Measurements from ENCODE around the gene MBD3.

The MBD3 gene

DNA sequence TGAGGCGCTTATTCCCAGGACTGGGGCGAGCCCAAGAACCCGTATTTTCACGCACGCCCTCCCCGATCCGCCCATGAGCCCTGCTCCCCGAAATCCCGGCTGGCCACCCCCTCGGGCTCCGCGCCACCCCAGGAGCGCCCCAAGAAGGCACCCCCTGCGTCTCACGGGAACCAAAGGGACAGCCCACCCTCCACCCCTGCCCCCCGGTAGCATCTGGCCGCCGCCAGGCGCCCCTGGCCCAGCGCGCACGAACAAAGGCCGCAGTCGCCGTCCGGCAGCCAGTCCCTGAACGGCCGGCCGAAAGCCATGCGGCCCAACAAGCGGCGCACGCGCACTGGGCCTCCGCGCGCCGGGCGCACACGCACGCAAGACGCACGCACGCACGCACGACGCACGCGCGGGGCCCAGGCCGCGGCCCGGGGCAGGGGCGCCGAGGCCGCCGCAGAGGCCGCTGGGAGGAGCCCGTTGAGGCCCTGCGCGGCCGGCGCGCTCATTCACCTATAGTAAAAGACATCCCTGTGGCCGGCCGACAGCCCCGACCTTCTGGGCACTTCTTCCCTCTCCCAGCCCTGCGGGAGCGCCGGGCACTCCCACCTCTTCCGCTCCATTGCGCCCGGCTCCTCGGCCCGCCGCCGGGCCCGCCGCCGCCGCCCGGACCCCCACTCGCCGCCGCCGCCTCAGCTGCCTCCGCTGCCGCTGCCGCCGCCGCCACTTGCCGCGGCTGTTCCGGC, 476 bp downstream of the MBD3 start:
- DNase-seq = peak; percentile 86

DNA sequence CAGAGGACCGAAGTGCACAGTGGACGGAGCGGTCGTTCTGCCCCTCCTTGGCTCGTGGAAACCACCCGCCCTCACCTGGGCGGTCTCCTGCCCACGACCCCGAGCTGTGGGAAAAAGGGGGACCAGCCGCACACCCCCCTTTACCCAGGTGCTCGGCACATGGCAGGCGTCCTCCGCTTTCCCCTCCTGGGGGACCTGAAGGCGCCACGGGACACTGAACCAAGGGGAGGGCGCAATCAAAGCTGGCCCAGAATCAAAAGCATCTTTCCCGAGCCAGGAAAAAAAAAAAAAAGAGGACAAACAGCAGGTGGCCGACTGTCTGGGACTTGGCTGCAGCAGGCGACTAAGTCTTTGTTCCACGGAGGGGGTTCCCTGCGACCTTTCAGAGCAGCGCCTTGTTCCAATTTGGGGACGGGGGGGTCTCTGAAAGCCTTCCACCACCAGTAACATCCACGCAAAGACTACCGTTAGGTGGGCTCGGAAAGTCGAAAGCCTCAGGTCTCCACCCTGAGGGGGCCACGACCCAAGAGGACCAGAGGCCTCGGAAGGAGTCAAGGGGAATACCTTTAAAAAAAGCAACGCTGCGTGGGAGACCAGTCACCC, 1.1 kb downstream of the MBD3 start:
- DNase-seq = no peak

DNA sequence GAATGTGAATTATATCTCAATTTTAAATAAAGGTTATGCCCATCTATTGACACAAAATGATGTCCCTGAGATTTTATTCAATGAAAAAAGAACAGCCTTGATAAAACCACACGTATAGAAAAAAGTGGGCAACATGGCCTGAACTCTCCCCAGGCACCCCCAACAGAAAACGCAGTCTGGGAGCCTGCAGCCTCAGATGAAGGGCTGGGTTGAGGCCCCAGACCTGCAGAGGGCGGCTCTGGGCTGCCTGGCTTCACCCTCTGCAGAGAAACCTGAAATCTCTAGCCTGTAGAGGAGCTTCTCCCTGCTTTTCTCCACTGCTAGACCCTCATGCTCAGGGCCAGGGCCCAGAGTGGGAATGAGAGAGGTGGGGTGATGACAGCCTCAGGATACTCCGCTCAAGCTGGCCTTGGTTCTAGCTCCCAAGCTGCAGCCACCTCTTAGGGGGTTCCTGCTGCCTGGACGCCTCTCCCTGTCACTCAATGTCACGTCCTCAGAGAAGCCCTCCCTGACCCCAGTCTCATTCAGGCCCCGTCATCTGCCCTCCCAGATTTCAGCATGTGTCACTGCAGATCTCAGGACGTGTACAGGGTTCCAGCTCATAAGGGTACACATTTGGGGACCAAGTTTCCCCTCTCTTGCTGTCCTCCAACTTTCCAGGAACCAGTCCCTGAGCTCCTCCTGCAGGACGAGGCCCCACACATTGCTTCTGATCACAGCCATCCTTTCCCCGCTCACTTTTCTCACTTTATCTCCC, 1.8 kb downstream of the MBD3 start:
- no peak for DNase-seq

DNA sequence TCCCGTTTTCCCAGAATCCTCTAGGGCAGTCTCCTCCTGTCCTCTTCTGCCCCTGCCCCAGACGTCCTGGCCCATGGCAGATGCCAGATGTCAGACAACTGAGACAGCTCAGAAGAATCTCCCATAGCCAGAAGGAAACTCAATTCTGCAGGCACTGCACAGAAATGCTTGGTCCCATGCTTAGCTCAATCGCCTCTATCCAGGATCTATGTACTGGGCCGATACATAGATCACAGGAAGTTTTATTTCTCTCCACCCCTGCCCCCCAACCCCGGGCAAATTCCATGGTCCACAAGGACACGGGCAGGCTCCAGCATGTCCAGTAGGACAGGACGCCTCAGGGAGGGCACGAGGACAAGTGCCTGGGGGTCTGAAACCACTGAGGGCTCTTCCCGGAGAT, 4.8 kb downstream of the MBD3 start:
- DNase-seq = no peak

DNA sequence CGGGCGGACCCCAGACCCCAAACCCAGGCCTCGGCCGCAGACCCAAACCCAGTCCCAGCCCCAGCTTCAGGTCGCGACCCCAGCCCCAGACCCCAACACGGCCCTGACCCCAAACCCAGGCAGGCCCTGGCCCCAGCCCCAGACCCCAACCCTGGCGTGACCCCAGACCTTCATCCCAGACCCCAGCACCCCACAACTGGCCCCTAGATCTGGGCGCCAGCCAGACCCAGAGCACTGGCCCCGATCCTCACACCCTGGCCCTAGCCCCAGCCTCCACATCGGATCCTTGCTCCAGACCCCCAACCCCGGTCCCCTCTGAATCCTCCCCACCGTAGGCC, 7.5 kb downstream of the MBD3 start:
- no peak for DNase-seq

DNA sequence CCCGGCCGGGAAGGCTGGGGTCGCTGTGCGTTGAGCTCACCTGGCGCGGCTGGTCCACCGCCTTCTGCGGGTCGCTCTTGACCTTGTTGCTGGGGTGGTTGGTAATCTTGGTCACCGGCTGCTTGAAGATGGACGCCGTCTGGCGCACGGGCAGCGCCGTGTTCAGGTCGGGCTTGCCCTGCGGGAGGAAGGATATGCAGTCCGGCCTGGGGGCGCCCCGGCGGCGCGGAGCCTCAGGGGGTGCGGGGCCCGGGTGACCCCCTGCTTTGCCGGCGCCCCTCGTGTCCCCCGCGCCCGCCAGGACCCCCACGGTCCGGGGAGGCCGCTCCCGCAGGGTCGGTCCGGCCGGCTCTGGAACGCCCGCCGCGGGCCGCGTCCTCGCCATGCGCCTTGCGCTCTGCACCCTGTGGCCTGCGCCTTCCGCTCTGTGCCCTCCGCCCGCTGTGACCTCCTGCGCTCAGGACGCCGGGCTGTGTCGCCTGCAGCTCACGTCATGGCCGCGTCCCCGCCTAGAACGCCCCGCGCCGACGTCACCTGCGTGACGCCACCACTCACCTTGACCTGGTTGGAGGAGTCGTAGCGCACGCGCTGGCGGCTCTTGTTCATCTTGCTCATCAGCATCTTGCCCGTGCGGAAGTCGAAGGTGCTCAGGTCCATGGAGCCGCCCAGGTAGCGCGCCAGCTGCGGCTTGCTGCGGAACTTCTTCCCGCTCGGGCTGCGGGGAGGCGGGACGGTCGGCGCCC, 8.0 kb downstream of the MBD3 start:
- DNase-seq = no peak

DNA sequence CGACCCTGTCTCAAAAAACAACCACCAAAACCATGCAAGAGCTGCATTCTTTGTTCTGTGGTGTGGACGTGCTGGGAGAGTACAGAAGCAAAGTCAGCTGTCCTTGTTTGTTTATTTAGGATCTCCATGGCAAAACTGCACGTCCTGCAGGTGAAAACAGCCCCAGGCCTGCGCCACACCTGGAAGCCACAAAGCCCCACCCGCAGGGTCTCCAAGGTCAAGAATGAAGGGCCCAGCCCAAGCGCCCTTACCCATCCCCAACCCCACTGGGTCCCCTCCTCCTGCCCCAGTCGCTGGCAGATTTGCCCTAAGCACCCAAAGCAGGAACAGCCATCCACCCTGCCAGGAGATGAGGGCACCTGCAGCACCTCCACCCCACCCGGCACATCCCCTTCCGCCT, 10.5 kb downstream of the MBD3 start:
- DNase-seq = no peak

DNA sequence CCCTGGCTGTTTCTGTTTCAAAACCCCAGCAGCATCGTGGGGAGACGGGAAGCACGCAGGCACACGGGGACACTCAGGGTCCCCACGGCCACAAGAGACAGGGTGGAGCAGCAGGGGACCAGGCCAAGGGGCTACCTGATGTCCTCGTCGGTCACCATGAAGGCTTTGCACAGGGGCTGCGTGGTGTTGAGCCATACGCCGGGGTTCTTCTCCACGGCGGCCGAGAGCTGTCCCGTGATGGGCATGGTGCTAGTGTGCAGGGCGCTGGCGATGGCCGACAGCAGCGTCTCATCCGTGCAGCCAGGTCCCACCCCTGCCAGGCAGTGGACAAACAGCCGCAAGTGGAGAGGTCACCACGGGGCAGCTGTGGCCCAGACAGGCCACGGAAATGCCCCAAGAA, 11.7 kb downstream of the MBD3 start:
- no peak for DNase-seq

DNA sequence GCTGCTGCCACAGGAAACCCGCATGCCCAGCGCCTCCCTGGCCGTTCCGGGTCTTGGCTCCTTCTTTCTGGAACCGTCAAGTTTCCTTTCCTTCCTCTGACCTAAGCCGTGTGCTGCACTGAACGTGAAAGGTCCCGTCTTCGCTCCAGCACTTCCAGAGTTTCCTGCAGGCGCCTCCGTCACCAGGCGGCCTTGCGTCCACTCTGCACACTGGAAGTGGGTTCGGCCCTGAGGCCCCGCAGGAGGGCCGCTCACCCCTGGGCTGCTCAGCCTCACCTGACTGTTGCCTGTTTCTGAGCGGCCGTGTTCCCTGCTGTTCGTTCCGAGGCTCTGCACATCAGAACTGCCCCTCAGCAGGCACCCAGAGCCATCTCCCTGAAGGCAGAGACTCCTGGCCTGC, 12.3 kb downstream of the MBD3 start:
- DNase-seq = no peak

DNA sequence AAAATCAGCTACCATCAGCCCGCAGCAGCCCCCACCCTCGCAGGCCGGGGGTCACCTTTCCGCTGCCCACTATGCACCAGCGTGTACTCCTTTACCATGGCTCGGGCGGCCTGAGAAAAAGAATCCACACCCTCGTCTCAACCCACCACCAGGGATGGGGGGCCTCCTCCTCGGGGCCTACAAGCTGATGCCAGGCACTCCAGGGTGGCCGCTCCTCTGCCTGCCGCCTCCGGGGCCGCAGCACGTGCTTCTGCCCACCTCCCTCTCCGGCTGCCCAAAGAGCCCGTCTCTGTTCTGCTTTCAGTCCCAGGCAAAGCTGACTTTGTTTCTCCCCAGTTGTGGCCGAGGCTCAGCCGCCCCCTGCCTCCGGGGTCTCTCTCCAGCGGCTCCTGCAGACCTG, 13.4 kb downstream of the MBD3 start:
- DNase-seq = no peak

DNA sequence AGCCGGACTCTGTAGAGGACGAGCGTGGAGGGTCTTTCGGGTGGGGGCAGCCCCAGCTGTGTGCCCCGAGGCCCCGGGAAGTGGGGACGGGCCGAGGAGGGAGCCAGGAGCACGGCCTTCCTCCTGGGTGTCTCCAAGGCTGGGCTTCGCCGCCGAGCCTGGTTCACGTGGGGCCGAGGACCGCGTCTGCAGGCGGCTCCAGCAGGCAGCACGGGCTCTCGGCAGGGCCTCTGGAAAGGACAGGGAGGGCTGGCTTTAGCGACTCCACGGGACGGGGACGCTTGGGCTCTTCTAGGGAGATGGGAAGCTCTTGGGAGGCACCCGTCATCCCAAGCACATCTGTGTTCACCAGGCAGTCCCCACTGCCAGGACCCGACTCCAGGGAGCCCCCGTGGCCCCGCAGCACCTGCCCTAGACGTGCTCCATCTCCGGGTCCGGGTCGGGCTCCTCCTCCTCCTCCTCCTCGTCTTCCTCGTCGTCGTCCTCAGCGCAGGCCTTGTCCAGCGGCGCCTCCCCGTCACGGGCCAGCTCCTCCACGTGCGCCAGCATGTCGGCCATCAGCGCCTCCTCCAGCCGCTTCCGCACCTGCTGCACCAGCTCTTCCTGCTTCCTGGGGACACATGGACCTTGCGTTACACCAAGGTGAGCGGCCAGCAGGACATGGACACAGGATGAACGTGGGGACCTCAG, 14.6 kb downstream of the MBD3 start:
- DNase-seq = no peak

DNA sequence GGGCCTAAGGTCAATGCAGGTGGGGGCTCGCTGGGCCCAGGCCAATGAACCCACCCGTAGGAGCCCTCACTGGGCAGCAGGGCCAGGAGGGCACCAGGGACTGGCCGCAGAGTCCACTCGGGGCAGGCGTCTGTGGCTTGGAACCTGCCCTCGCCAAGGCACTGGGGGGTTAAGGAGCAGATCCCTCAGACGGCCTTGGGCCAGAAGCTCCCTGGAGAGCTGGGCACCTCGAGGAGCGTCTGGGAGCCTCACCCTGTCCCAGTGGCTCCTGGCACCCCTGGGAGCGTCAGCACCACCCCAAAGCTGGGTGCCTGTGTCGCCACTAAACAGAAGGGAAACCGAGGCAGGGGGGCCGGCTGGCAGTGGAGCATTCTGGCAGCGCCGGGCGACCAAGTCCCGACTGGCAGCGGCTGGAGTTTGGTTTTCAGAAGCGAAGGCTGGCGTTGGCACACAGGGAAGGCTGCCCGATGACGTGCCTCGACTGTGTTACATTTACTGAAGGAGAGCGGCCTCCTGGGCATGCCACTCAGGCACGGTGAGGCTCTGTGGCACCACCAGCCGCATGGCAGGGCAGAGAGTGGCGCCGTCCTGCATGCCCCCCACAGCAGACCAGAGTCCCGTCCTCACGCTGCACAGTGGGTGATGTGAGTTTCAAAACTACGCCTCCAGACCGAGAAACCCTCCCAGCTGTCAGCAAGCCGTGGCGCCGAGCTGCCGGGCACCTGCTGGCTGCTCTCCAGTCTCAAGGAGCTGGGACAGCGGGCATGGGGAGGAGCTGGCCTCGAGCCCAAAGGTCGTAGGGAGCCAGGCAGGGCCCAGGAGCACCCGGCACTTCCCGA, 15.4 kb downstream of the MBD3 start:
- no peak for DNase-seq

DNA sequence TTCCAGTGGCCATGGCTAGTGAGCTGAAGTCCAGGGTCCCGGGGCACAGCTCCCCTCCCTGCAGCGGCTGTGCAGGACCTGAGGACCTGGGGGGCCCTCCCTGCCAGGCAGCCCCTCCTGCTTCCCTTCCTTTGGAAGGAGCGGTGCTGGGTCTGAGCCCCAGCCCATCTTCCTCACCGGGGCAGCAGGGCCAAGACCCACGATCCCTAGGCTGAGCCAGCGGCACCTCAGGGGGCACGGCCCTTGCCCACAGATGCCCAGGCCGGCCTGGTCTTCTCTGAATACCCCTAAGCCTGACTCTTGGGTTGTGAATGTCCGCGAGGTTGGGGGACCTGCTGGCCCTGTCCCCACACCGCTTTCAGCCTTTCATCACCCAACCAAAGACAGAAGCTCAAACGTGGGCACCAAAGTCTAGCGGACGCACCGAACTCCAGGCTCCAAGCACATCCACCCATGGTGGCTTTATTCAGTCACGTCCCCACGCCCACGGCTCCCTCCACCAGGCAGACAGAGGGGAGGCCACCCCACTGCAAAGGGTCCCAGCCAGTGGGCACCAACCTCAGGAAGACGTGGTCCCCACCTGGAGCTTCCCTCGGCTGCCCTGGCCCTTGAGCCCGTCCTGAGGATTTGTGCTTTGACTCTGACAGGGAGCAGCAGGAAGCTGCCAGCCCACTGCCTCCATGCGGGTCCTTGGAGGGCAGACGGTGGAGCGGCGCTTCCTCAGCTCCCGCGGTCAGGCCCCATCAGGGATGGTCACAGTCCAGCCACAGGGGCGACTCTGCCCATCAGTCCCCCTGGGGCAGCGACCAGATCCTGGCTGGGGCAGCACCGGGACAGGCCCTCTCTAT, 16.2 kb downstream of the MBD3 start:
- no peak for DNase-seq

DNA sequence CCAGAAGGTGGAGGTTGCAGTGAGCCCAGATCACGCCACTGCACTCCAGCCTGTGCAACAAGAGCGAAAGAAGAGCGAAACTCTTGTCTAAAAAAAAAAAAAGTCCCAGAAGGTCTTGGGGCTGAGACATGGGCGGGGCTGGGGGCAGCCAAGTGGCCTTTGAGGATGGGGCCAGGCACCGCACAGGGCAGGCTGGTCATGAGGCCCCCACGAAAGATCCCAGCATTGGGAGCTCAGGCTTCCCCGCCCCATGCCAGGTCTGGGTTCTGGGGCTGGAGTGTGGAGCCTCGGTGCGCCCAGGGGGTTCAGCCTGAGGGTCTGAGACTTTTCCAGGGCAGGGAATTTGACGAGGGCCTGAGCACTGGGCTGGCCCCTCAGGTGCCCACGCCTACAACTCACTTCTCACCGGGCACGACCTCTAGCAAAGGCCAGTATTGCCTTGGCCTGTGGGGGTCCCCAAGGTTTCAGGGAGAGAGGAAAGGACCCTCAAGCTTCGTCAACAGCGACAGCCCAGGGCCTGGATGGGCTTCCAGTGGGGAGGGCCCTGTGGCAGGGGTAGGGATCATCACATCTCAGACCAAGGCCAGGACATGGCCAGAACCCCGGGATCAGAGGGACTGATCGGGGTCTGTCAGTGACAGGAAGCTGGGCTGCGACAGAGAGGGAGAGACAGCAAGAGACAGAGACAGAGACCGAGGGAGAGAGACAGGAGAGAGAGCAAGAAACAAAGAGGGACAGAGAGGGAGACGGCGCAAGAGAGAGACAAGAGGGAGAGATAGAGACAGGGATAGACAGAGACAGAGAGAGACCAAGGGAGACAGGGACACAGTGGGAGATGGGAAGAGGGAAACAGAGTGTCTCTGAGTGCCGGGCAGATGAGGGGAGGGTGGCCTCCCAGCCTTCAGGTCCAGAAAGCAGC, 17.1 kb downstream of the MBD3 start:
- no peak for DNase-seq

DNA sequence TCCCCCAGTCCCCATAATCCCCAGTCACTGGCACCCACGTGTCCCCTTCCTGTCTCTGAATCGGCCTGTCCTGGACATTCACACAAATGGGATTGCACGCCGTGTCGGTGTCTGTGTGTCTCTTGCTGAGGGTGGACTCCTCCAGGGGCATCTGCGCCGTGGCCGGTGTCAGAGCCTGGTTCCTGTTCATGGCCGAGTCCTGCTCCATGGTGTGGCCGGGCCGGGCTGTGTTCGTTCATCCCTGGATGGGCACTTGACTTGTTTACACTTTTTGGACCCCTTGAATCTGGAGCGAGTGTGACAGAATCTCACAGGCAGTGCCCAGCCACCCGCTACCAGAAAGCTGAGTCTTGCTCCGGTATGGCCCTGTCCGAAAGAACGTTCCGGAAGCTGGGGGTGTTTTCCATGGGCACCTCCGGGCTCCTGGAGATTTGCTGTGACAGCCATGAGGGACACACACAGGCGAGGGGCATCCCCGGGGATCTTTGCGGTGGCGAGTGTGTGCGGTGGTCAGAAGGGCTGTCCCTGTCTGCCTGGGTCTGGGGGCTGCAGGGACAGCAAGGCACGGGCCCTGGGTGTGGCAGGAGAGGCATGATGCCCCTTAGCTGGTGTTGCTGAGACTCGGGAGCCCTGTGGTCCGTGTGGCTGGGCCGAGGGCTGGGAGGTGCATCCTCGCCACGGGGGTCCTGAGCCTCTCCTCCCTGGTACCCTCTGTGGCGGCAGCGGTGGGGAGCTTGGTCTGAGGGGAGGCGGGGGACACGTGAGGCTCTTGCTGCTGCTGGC, 18.1 kb downstream of the MBD3 start:
- DNase-seq = no peak

DNA sequence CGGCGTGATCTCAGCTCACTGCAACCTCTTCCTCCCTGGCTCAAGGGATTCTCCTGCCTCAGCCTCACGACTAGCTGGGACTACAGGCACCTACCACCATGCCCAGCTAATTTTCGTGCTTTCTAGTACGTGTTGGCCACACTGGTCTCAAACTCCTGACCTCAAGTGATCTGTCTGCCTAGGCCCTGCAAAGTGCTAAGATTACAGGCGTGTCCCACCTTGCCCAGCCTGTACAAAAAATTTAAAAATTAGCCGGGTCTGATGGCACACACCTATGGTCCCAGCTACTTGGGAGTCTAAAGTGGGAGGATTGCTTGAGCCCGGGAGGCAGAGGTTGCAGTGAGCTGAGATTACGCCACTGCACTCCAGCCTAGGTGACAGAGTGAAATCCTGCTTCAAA, 19.9 kb downstream of the MBD3 start:
- no peak for DNase-seq

DNA sequence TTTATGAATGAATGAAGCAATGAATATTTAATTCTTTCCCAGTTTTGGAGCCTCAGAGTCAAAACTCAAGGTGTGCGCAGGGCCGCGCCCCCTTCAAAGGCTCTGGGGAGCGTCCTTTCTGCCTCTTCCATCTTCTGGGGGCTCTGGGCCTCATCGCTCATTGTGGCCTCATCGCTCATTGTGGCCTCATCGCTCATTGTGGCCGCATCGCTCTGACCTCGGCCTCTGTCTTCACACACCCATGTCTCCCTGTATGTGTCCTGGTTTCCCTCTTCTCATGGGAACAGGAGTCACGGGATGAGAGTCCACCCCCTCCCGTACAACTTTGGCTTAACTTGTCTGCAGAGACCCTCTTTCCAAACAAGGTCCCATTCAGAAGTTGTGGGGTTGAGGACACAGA, 21.3 kb downstream of the MBD3 start:
- DNase-seq = no peak

DNA sequence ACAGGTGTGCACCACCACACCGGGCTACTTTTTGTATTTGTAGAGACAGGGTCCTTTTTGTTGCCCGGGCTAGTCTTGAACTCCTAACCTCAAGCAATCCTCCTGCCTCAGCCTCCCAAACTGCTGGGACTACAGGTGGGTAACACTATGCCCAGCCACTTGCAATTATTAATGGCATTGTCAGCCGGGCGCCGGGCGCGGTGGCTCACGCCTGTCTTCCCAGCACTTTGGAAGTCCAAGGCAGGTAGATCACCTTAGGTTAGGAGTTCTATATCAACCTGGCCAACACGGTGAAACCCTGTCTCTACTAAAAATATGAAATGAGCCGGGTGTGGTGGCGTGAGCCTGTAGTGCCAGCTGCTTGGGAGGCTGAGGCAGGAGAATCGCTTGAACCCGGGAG, 21.8 kb downstream of the MBD3 start:
- DNase-seq = no peak

DNA sequence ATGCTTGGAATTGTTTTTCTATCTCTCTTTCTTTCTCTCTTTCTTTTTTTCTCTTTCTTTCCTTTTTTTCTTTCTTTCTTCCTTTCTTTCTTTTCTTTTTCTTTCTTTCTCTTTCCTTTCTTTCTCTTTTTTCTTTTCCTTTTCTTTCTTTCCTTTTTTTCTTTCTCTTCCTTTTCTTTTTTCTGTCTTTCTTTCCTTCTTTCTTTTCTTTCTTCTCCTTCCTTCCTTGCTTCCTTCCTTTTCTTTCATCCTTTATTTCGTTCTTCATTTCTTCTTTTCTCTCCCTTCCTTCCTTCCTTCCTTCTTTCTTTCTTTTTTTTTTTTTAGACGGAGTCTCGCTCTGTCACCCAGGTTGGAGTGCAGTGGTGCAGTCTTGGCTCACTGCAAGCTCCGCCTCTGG, 22.7 kb downstream of the MBD3 start:
- no peak for DNase-seq
